ENCODE measurements around the gene CD7.

The CD7 gene

DNA sequence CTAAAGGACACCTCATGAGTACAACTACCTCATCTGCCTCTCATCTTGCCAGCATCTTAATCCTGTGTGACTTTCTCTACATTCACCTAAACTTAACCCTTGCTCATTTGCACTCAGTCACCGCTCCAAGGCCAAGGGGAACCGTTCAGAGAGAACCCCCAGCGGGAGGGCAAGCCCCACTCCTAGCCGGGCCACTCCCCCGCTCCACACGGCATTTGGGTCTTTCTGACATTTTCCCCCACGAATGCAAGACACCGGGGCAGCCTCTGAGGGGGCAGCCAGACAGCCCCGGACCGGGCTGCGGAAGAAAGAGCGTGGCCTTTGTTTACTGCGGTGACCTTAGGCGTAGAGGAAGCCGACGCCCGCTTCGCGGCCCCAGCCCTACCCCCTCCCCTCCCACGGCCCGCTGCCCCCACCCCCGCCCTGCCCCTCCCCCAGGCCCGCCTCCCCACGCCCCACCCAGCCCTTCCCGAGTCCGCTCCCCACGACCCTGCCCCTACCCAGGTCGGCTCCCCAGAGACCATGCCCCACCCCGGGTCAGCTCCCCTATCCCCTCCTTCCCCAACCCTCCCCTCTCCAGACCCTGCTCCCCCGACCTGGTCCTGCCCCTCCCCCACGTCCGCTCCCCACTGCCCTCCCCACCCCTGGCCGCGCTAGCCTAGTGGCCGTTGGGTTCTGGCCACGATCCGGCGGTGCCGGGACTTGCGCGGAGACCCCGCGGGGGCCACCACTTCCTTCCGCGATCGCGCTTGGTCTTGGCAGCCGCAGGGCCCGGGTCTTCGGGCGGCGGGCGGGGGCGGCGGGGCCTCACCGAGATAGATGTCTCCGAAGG lies 44.7 kb downstream of the CD7 start (continued):
- TF ChIP-seq, protein P1, sequence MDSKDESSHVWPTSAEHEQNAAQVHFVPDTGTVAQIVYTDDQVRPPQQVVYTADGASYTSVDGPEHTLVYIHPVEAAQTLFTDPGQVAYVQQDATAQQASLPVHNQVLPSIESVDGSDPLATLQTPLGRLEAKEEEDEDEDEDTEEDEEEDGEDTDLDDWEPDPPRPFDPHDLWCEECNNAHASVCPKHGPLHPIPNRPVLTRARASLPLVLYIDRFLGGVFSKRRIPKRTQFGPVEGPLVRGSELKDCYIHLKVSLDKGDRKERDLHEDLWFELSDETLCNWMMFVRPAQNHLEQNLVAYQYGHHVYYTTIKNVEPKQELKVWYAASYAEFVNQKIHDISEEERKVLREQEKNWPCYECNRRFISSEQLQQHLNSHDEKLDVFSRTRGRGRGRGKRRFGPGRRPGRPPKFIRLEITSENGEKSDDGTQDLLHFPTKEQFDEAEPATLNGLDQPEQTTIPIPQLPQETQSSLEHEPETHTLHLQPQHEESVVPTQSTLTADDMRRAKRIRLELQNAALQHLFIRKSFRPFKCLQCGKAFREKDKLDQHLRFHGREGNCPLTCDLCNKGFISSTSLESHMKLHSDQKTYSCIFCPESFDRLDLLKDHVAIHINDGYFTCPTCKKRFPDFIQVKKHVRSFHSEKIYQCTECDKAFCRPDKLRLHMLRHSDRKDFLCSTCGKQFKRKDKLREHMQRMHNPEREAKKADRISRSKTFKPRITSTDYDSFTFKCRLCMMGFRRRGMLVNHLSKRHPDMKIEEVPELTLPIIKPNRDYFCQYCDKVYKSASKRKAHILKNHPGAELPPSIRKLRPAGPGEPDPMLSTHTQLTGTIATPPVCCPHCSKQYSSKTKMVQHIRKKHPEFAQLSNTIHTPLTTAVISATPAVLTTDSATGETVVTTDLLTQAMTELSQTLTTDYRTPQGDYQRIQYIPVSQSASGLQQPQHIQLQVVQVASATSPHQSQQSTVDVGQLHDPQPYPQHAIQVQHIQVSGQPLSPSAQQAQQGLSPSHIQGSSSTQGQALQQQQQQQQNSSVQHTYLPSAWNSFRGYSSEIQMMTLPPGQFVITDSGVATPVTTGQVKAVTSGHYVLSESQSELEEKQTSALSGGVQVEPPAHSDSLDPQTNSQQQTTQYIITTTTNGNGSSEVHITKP (tag by site-specific recombination; IDR thresholded peaks at IDR 0.05) = 0 out of 2 replicates have a peak, but pooled peaks have one; percentile 26
- TF ChIP-seq FEZF1 (tag by site-specific recombination; IDR thresholded peaks at IDR 0.05) (no peak), ZNF837 (tag by site-specific recombination; IDR thresholded peaks at IDR 0.05) (no peak), IKZF3 (tag by site-specific recombination; IDR thresholded peaks at IDR 0.05) (no peak), ZNF623 (tag by site-specific recombination; IDR thresholded peaks at IDR 0.05) (no peak), SCRT2 (tag by site-specific recombination; IDR thresholded peaks at IDR 0.05) (no peak), ZNF423 (tag by site-specific recombination; IDR thresholded peaks at IDR 0.05) (no peak), ZNF514 (tag by site-specific recombination; IDR thresholded peaks at IDR 0.05) (no peak), KLF9 (tag by site-specific recombination; IDR thresholded peaks at IDR 0.05; ENCODE audit: low read depth) (no peak), ZFHX2 (tag by site-specific recombination; conservative IDR thresholded peaks at IDR 0.05) (no peak), SP3 (tag by site-specific recombination; IDR thresholded peaks at IDR 0.05) (peak; percentile 36), ZXDB (tag by site-specific recombination; IDR thresholded peaks at IDR 0.05) (no peak), SCRT1 (tag by site-specific recombination; IDR thresholded peaks at IDR 0.05; ENCODE audit: borderline replicate concordance) (no peak), ZNF2 (tag by site-specific recombination; IDR thresholded peaks at IDR 0.05) (no peak), ZBTB21 (tag by site-specific recombination; IDR thresholded peaks at IDR 0.05) (no peak), ZFP37 (tag by site-specific recombination; IDR thresholded peaks at IDR 0.05) (no peak), ZNF571 (tag by site-specific recombination; IDR thresholded peaks at IDR 0.05) (no peak), ZNF776 (tag by site-specific recombination; IDR thresholded peaks at IDR 0.05; ENCODE audit: borderline replicate concordance) (no peak)
- TF ChIP-seq, protein P2, sequence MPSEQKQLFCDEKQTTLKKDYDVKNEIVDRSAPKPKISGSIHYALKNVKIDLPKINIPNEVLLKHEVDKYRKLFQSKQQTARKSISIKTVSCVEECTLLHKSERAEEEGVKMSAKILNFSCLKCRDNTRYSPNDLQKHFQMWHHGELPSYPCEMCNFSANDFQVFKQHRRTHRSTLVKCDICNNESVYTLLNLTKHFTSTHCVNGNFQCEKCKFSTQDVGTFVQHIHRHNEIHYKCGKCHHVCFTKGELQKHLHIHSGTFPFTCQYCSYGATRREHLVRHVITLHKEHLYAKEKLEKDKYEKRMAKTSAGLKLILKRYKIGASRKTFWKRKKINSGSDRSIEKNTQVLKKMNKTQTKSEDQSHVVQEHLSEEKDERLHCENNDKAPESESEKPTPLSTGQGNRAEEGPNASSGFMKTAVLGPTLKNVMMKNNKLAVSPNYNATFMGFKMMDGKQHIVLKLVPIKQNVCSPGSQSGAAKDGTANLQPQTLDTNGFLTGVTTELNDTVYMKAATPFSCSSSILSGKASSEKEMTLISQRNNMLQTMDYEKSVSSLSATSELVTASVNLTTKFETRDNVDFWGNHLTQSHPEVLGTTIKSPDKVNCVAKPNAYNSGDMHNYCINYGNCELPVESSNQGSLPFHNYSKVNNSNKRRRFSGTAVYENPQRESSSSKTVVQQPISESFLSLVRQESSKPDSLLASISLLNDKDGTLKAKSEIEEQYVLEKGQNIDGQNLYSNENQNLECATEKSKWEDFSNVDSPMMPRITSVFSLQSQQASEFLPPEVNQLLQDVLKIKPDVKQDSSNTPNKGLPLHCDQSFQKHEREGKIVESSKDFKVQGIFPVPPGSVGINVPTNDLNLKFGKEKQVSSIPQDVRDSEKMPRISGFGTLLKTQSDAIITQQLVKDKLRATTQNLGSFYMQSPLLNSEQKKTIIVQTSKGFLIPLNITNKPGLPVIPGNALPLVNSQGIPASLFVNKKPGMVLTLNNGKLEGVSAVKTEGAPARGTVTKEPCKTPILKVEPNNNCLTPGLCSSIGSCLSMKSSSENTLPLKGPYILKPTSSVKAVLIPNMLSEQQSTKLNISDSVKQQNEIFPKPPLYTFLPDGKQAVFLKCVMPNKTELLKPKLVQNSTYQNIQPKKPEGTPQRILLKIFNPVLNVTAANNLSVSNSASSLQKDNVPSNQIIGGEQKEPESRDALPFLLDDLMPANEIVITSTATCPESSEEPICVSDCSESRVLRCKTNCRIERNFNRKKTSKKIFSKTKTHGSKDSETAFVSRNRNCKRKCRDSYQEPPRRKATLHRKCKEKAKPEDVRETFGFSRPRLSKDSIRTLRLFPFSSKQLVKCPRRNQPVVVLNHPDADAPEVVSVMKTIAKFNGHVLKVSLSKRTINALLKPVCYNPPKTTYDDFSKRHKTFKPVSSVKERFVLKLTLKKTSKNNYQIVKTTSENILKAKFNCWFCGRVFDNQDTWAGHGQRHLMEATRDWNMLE (tag by site-specific recombination; conservative IDR thresholded peaks at IDR 0.05; ENCODE audit: low read depth) = no peak
- TF ChIP-seq, protein P3, sequence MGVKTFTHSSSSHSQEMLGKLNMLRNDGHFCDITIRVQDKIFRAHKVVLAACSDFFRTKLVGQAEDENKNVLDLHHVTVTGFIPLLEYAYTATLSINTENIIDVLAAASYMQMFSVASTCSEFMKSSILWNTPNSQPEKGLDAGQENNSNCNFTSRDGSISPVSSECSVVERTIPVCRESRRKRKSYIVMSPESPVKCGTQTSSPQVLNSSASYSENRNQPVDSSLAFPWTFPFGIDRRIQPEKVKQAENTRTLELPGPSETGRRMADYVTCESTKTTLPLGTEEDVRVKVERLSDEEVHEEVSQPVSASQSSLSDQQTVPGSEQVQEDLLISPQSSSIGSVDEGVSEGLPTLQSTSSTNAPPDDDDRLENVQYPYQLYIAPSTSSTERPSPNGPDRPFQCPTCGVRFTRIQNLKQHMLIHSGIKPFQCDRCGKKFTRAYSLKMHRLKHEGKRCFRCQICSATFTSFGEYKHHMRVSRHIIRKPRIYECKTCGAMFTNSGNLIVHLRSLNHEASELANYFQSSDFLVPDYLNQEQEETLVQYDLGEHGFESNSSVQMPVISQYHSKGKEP (tag by site-specific recombination; IDR thresholded peaks at IDR 0.05) = no peak
- TF ChIP-seq, protein P4, sequence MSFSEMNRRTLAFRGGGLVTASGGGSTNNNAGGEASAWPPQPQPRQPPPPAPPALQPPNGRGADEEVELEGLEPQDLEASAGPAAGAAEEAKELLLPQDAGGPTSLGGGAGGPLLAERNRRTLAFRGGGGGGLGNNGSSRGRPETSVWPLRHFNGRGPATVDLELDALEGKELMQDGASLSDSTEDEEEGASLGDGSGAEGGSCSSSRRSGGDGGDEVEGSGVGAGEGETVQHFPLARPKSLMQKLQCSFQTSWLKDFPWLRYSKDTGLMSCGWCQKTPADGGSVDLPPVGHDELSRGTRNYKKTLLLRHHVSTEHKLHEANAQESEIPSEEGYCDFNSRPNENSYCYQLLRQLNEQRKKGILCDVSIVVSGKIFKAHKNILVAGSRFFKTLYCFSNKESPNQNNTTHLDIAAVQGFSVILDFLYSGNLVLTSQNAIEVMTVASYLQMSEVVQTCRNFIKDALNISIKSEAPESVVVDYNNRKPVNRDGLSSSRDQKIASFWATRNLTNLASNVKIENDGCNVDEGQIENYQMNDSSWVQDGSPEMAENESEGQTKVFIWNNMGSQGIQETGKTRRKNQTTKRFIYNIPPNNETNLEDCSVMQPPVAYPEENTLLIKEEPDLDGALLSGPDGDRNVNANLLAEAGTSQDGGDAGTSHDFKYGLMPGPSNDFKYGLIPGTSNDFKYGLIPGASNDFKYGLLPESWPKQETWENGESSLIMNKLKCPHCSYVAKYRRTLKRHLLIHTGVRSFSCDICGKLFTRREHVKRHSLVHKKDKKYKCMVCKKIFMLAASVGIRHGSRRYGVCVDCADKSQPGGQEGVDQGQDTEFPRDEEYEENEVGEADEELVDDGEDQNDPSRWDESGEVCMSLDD (tag by site-specific recombination; IDR thresholded peaks at IDR 0.05) = no peak
- TF ChIP-seq, protein P5, sequence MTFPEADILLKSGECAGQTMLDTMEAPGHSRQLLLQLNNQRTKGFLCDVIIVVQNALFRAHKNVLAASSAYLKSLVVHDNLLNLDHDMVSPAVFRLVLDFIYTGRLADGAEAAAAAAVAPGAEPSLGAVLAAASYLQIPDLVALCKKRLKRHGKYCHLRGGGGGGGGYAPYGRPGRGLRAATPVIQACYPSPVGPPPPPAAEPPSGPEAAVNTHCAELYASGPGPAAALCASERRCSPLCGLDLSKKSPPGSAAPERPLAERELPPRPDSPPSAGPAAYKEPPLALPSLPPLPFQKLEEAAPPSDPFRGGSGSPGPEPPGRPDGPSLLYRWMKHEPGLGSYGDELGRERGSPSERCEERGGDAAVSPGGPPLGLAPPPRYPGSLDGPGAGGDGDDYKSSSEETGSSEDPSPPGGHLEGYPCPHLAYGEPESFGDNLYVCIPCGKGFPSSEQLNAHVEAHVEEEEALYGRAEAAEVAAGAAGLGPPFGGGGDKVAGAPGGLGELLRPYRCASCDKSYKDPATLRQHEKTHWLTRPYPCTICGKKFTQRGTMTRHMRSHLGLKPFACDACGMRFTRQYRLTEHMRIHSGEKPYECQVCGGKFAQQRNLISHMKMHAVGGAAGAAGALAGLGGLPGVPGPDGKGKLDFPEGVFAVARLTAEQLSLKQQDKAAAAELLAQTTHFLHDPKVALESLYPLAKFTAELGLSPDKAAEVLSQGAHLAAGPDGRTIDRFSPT (tag by site-specific recombination; IDR thresholded peaks at IDR 0.05) = no peak
- TF ChIP-seq, protein P6, sequence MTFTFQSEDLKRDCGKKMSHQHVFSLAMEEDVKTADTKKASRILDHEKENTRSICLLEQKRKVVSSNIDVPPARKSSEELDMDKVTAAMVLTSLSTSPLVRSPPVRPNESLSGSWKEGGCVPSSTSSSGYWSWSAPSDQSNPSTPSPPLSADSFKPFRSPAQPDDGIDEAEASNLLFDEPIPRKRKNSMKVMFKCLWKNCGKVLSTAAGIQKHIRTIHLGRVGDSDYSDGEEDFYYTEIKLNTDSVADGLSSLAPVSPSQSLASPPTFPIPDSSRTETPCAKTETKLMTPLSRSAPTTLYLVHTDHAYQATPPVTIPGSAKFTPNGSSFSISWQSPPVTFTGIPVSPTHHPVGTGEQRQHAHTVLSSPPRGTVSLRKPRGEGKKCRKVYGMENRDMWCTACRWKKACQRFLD (tag by site-specific recombination; IDR thresholded peaks at IDR 0.05) = no peak

Measured in HEK293 (cell line).